Fibroblast of lung (primary cell): ENCODE results near the gene ISG20.

Experiments
- EZH2 ChIP-seq: IDR thresholded peaks from 2 replicates; pipeline ENCODE4 v1.5.1; 2012; ENCODE audit warnings: low read length, control low read depth, mild to moderate bottlenecking; ENCODE audit errors: missing control alignments
- TF ChIP-seq, protein P1 (sequence below), 2 donors: IDR thresholded peaks in 1 of 2; conservative IDR thresholded peaks in 1 of 2; 1 replicate in 1 of 2; 2 replicates in 1 of 2; pipeline ENCODE4 v1.5.1; 2011 to 2012; ENCODE audit warnings: low read length in 2 of 2, control low read depth in 1 of 2, inconsistent platforms in 1 of 2, low read depth in 1 of 2, mild to moderate bottlenecking in 1 of 2

DNA sequence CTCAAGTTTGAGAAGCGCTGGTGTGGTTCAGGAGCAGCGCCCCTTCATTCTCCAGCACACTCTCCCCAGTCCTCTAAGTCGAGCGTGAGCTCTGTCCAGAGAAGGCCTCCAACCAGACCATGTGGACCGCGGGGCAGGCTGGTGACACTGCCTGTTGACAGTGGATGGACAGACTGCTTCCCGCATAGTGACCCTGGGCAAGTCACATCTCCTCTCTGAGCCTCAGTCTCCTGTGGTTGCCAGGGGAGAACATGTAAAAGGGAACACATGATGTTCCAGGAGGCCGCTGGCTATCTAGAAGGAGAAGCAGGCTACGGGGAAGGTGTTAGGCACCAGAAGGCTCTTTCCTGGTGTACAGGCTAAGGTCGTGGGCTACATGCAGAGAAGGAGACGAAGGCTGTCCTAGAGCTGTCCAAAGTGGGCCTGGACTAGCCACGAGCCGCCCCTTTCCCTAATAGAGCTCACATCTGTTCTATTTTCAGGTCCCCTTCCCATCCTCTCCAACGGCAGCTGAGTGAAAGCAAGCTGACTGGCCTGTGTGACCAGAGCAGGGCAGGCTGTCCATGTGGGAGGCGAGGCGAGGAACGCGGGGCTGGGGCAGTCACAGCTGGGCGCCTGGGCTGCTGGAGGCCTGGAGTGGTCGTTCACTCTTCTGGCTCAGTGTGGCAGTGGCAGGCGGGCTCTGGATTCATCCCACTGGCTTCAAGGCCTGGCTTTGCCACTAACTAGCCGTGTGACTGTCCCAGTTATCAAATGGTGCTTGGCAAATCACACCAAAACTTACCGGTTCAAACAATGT is 11.1 kb downstream of the ISG20 start:
- TF ChIP-seq, protein P1, sequence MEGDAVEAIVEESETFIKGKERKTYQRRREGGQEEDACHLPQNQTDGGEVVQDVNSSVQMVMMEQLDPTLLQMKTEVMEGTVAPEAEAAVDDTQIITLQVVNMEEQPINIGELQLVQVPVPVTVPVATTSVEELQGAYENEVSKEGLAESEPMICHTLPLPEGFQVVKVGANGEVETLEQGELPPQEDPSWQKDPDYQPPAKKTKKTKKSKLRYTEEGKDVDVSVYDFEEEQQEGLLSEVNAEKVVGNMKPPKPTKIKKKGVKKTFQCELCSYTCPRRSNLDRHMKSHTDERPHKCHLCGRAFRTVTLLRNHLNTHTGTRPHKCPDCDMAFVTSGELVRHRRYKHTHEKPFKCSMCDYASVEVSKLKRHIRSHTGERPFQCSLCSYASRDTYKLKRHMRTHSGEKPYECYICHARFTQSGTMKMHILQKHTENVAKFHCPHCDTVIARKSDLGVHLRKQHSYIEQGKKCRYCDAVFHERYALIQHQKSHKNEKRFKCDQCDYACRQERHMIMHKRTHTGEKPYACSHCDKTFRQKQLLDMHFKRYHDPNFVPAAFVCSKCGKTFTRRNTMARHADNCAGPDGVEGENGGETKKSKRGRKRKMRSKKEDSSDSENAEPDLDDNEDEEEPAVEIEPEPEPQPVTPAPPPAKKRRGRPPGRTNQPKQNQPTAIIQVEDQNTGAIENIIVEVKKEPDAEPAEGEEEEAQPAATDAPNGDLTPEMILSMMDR (conservative IDR thresholded peaks at IDR 0.05 in 1 of 2, IDR thresholded peaks at IDR 0.05 in 1 of 2; ENCODE audit: low read depth in 1 of 2, low read length in 2 of 2): no peak
- no peak for TF ChIP-seq EZH2
